Medulla oblongata (tissue), 1 donor: ENCODE data around the gene BRCA1.

Experiments
- DNase-seq: peaks from one replicate; pipeline ENCODE4 v3.0.0-alpha.2; 2015; ENCODE audit errors: extremely low spot score

The BRCA1 gene

DNA sequence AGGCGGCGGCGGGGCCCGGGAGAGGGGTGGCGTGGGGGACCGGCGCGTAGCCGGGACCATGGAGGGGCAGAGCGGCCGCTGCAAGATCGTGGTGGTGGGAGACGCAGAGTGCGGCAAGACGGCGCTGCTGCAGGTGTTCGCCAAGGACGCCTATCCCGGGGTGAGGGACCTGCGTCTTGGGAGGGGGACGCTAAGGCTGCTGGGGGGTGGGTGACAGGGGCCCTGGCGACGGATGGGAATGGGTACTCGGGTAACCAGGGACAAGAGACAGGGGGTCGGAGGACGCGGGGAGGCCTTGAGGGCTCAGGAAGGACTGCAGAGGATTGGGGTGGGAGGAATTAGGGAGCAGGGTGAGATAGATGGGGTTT is 99.9 kb downstream of the BRCA1 start:
- DNase-seq, result no peak

- DNase-seq, result peak; percentile 98
These were observed 100.5 kb downstream of the BRCA1 start, which contains the start of gene RND2 for GRCh38 chr17:43024407-43025289. Gene RND2, plus strand, starts transcription at chr17:43025231. Its CDS starts 117 bp downstream, at chr17:43025348.

GRCh38 chr17:43021741-43022512 is 103.2 kb downstream of the BRCA1 start, which contains the start of gene VAT1:
Gene VAT1, minus strand, starts transcription at chr17:43022385. Its CDS starts 63 bp downstream, at chr17:43022322.
- peak; percentile 79 for DNase-seq

DNA sequence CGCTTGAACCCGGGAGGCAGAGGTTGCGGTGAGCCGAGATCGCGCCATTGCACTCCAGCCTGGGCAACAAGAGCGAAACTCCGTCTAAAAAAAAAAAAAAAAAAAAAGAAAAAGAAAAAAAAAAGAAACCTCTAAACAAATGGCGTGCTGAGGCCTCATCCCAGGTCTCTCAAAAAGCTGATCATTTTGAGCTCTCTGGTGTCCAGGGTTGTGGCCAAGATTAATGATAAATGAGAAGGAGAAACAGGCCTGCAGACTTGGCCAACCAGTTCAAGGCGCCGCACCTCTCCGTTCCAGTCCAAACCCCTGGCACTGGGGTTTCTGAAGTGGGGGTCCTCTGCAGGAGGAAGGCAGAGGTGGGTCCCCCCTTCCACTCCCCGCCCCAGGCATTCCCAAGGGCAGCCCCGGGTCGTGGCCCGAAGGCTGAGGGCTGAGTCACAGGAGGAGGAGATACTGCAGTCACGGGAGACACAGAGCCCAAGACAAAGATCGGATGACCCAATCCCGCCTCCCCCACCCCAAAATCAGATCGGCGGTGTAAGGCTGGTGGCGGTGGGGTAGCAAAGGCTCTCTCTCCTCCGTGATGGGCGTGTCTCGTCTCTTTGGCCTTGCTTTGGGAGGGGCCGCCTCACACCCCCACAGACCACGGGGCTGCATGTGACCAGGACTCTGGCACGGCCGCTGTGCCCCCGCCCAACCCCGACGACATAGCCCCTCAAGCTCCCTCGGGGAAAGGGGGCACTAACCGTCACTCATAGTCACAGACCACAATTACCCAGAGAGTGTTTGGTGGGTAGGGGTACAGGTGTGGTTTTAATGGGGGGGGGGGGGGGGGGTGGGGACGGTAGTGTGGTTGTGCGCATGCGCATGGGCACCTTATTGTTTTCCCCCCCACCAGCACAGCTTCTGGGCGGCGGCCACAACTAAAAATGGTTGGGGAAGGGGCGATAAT is 104.1 kb downstream of the BRCA1 start:
- DNase-seq, result peak; percentile 54

- no peak for DNase-seq
These were observed 105.0 kb downstream of the BRCA1 start for GRCh38 chr17:43020030-43020621.

DNA sequence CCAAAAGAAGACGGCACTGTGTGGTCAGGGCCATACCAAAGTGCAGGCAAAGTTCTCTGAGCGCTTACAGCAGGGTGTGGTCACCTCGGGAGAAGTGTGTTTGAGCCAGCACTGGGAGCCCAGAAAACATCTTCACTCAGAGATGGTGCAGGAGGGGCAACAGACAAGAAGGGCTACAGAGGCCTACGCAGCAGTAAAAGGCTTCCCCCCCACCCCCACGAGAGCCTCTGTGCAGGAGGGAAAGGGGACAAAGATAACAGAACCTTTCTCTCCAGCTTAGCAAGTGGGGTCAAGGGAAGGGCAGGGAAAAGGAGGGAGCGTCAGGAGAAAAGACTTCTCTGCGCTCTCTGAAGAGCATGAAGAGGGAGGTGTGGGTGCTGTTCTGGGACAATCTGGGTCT is 105.7 kb downstream of the BRCA1 start:
- DNase-seq, result no peak

DNA sequence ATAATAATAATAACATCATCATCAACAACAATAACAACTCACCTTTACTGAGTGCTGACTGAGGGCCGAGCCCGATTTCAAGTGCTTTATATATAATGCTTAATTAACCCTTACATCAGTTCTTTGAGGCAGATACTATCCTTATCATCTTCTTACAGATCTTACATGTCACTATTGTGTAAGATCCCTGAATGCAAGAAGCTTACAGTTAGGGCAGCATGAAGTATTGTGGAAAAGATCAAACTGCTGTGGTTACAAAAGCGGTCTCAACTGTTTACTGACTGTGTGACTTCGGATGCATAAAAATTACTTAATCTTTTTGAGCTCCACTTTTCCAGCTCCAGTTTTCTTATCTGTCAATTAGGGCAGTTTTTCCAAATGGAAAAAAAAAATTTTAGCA is 106.2 kb downstream of the BRCA1 start:
- DNase-seq, result no peak

- DNase-seq, result no peak
These were observed 106.9 kb downstream of the BRCA1 start for GRCh38 chr17:43018008-43018853.

- no peak for DNase-seq
These were observed 108.9 kb downstream of the BRCA1 start for GRCh38 chr17:43016216-43016615.

GRCh38 chr17:43015579-43015978 is 109.6 kb downstream of the BRCA1 start:
- DNase-seq, result no peak

GRCh38 chr17:43014649-43015542 is 110.3 kb downstream of the BRCA1 start:
- no peak for DNase-seq

DNA sequence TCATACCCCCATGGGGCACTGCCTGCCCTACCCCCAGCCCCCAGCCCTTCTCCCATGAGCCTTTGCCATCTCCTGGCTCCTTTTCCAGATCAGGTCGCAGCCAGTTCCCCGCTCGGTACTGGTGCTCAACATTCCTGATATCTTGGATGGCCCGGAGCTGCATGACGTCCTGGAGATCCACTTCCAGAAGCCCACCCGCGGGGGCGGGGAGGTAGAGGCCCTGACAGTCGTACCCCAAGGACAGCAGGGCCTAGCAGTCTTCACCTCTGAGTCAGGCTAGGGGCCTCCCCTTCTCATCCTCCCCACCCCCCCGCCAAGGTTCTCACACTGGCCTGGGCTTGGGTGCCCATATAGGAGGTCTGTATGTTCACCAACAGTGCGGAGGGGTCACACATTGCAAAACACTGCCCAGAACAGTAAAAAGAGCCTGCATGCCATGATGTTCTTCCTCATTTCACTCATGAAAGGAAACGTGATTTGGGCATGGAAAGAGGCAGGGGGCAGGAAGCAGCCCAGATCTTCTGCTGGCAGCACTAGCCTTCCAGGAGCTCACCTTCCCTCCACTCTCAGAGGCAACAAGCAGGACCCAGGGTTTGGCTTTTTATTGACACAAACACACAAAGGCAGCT is 111.0 kb downstream of the BRCA1 start:
- DNase-seq, result no peak

DNA sequence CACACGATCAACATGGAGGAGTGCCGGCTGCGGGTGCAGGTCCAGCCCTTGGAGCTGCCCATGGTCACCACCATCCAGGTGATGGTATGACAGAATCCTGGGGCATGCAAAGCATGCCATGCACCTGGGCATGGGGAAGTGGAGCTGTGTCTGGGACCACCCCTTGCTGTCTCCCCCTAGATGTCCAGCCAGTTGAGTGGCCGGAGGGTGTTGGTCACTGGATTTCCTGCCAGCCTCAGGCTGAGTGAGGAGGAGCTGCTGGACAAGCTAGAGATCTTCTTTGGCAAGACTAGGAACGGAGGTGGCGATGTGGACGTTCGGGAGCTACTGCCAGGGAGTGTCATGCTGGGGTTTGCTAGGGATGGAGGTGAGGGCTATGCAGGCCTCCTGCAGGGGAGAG is 111.9 kb downstream of the BRCA1 start:
- no peak for DNase-seq

GRCh38 chr17:43011728-43012472 is 113.3 kb downstream of the BRCA1 start:
- no peak for DNase-seq

DNA sequence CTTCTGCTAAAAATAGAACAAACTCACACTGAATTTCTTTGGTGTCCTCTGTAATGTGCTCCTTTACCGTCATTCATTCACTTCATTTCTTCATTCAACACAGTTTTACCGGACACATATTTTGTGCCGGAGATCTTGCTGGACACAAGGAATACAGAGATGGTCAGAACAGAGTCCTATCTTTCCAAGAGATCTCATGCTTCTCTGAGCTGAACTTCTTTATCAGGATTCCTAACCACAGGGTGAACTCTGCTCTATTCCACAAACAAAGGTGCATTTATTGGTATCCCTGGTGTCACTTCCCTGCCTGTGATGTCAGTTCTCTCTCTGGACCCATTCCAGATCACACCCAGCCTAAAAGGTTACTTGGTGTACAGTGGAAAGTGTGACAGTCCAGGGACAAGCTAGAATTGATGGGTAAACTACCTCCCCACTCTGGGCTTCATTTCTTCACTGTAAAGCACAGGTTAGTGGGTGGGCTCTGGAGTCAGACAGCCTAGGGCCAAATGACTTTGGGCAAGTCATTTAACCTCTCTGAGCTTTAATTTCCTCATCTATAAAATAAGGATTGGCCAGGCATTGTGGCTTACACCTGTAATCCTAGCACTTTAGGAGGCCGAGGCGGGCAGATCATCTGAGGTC is 114.4 kb downstream of the BRCA1 start:
- no peak for DNase-seq

- DNase-seq, result peak; percentile 89
These were observed 118.3 kb downstream of the BRCA1 start, which contains the start of gene IFI35 for GRCh38 chr17:43006639-43007551. Gene IFI35, plus strand, starts transcription at chr17:43006784. Its CDS starts 164 bp downstream, at chr17:43006948.
